Measurements from ENCODE around the gene UVRAG.
"Not testable (repeated sequence)": the region's sequence is repeated elsewhere in the genome, so short reads cannot be mapped to it uniquely, and the experiment has no call there.

The UVRAG gene

GRCh38 chr11:76035020-76035419, 220.0 kb downstream of the UVRAG start:
- no peak for DNase-seq

GRCh38 chr11:76038608-76039007, 223.6 kb downstream of the UVRAG start:
- no peak for DNase-seq

GRCh38 chr11:76041208-76041607, 226.2 kb downstream of the UVRAG start:
- no peak for DNase-seq

GRCh38 chr11:76044750-76045320, 229.8 kb downstream of the UVRAG start:
- DNase-seq, result no peak

- no peak for DNase-seq
Observed at GRCh38 chr11:76047231-76047630, 232.2 kb downstream of the UVRAG start.

GRCh38 chr11:76047766-76048165, 232.8 kb downstream of the UVRAG start:
- no peak for DNase-seq

GRCh38 chr11:76048763-76049162, 233.8 kb downstream of the UVRAG start:
- no peak for DNase-seq

GRCh38 chr11:76049511-76049910, 234.5 kb downstream of the UVRAG start:
- DNase-seq, result no peak

- no peak for DNase-seq
Observed at GRCh38 chr11:76051937-76052336, 236.9 kb downstream of the UVRAG start.

- no peak for DNase-seq
Observed at GRCh38 chr11:76054330-76054729, 239.3 kb downstream of the UVRAG start.

GRCh38 chr11:76056876-76057275, 241.9 kb downstream of the UVRAG start:
- DNase-seq, result no peak

GRCh38 chr11:76060475-76061036, 245.5 kb downstream of the UVRAG start:
- not testable (repeated sequence) for DNase-seq

GRCh38 chr11:76062733-76063132, 247.7 kb downstream of the UVRAG start:
- DNase-seq, result no peak

GRCh38 chr11:76064192-76064591, 249.2 kb downstream of the UVRAG start:
- no peak for DNase-seq

- DNase-seq, result no peak
Observed at GRCh38 chr11:76067099-76067498, 252.1 kb downstream of the UVRAG start.

GRCh38 chr11:76069001-76069400, 254.0 kb downstream of the UVRAG start:
- no peak for DNase-seq

GRCh38 chr11:76071090-76071489, 256.1 kb downstream of the UVRAG start:
- no peak for DNase-seq

GRCh38 chr11:76073724-76074123, 258.7 kb downstream of the UVRAG start:
- no peak for DNase-seq

- DNase-seq, result no peak
Observed at GRCh38 chr11:76074148-76075095, 259.4 kb downstream of the UVRAG start.

GRCh38 chr11:76075716-76076115, 260.7 kb downstream of the UVRAG start:
- no peak for DNase-seq

- DNase-seq, result not testable (repeated sequence)
Observed at GRCh38 chr11:76076253-76076652, 261.2 kb downstream of the UVRAG start.

- DNase-seq, result no peak
Observed at GRCh38 chr11:76076749-76077148, 261.7 kb downstream of the UVRAG start.

- no peak for DNase-seq
Observed at GRCh38 chr11:76077575-76078150, 262.7 kb downstream of the UVRAG start.

GRCh38 chr11:76081084-76081483, 266.1 kb downstream of the UVRAG start:
- DNase-seq, result not testable (repeated sequence)
